ENCODE measurements around the gene BRINP1.

The BRINP1 gene

GRCh38 chr9:119227422-119227821, 141.8 kb downstream of the BRINP1 start:
- TF ChIP-seq POLR2A (IDR thresholded peaks at IDR 0.05; ENCODE audit: low read length) (no peak), GATA1 (IDR thresholded peaks at IDR 0.05; ENCODE audit: low read depth, low read length) (no peak)
- no peak for DNase-seq

GRCh38 chr9:119224431-119224830, 144.8 kb downstream of the BRINP1 start:
- TF ChIP-seq GATA1 (IDR thresholded peaks at IDR 0.05; ENCODE audit: low read depth, low read length): no peak
- no peak for TF ChIP-seq POLR2A (IDR thresholded peaks at IDR 0.05; ENCODE audit: low read length)

GRCh38 chr9:119221276-119221675, 148.0 kb downstream of the BRINP1 start:
- no peak for DNase-seq
- TF ChIP-seq GATA1 (IDR thresholded peaks at IDR 0.05; ENCODE audit: low read depth, low read length): no peak
- no peak for TF ChIP-seq POLR2A (IDR thresholded peaks at IDR 0.05; ENCODE audit: low read length)

More at GRCh38 chr9:119224431-119224830, 144.8 kb downstream of the BRINP1 start:
- DNase-seq: no peak

GRCh38 chr9:119218293-119218692, 150.9 kb downstream of the BRINP1 start:
- TF ChIP-seq POLR2A (IDR thresholded peaks at IDR 0.05; ENCODE audit: low read length): no peak
- no peak for TF ChIP-seq GATA1 (IDR thresholded peaks at IDR 0.05; ENCODE audit: low read depth, low read length)
- no peak for DNase-seq

GRCh38 chr9:119216651-119217331, 152.4 kb downstream of the BRINP1 start:
- TF ChIP-seq POLR2A (IDR thresholded peaks at IDR 0.05; ENCODE audit: low read length) (no peak), GATA1 (IDR thresholded peaks at IDR 0.05; ENCODE audit: low read depth, low read length) (no peak)
- no peak for DNase-seq

- TF ChIP-seq GATA1 (IDR thresholded peaks at IDR 0.05; ENCODE audit: low read depth, low read length) (no peak), POLR2A (IDR thresholded peaks at IDR 0.05; ENCODE audit: low read length) (no peak)
- DNase-seq: no peak
These were observed 153.6 kb downstream of the BRINP1 start for GRCh38 chr9:119215651-119216050.

- no peak for DNase-seq
- no peak for TF ChIP-seq GATA1 (IDR thresholded peaks at IDR 0.05; ENCODE audit: low read depth, low read length)
- TF ChIP-seq POLR2A (IDR thresholded peaks at IDR 0.05; ENCODE audit: low read length): no peak
These were observed 155.8 kb downstream of the BRINP1 start for GRCh38 chr9:119213471-119213870.

- TF ChIP-seq GATA1 (IDR thresholded peaks at IDR 0.05; ENCODE audit: low read depth, low read length) (no peak), POLR2A (IDR thresholded peaks at IDR 0.05; ENCODE audit: low read length) (no peak)
- DNase-seq: no peak
These were observed 171.2 kb downstream of the BRINP1 start for GRCh38 chr9:119197893-119198607.

- no peak for TF ChIP-seq POLR2A (IDR thresholded peaks at IDR 0.05; ENCODE audit: low read length)
- TF ChIP-seq GATA1 (IDR thresholded peaks at IDR 0.05; ENCODE audit: low read depth, low read length): no peak
These were observed 173.7 kb downstream of the BRINP1 start for GRCh38 chr9:119195521-119195920.

GRCh38 chr9:119185298-119185697, 183.9 kb downstream of the BRINP1 start:
- TF ChIP-seq POLR2A (IDR thresholded peaks at IDR 0.05; ENCODE audit: low read length): no peak
- no peak for TF ChIP-seq GATA1 (IDR thresholded peaks at IDR 0.05; ENCODE audit: low read depth, low read length)
- DNase-seq: no peak

More at GRCh38 chr9:119195521-119195920, 173.7 kb downstream of the BRINP1 start:
- DNase-seq: no peak

- no peak for DNase-seq
- TF ChIP-seq GATA1 (IDR thresholded peaks at IDR 0.05; ENCODE audit: low read depth, low read length): no peak
- no peak for TF ChIP-seq POLR2A (IDR thresholded peaks at IDR 0.05; ENCODE audit: low read length)
These were observed 184.8 kb downstream of the BRINP1 start for GRCh38 chr9:119184265-119184936.

GRCh38 chr9:119181561-119181960, 187.7 kb downstream of the BRINP1 start:
- TF ChIP-seq GATA1 (IDR thresholded peaks at IDR 0.05; ENCODE audit: low read depth, low read length) (no peak), POLR2A (IDR thresholded peaks at IDR 0.05; ENCODE audit: low read length) (no peak)
- no peak for DNase-seq

- no peak for DNase-seq
These were observed 188.3 kb downstream of the BRINP1 start for GRCh38 chr9:119180897-119181296.

GRCh38 chr9:119179701-119180100, 189.5 kb downstream of the BRINP1 start:
- no peak for DNase-seq
- TF ChIP-seq GATA1 (IDR thresholded peaks at IDR 0.05; ENCODE audit: low read depth, low read length) (no peak), POLR2A (IDR thresholded peaks at IDR 0.05; ENCODE audit: low read length) (no peak)

More at GRCh38 chr9:119180897-119181296, 188.3 kb downstream of the BRINP1 start:
- TF ChIP-seq POLR2A (IDR thresholded peaks at IDR 0.05; ENCODE audit: low read length) (no peak), GATA1 (IDR thresholded peaks at IDR 0.05; ENCODE audit: low read depth, low read length) (no peak)
